ENCODE results near the gene POLE. TPM values are rescaled to one million over a fixed set of nuclear protein-coding genes. Genes with fewer than 3 reads are reported as not detected.

POLE gene
- total RNA-seq, 1 experiment from 2014 or later, result 147 TPM

DNA sequence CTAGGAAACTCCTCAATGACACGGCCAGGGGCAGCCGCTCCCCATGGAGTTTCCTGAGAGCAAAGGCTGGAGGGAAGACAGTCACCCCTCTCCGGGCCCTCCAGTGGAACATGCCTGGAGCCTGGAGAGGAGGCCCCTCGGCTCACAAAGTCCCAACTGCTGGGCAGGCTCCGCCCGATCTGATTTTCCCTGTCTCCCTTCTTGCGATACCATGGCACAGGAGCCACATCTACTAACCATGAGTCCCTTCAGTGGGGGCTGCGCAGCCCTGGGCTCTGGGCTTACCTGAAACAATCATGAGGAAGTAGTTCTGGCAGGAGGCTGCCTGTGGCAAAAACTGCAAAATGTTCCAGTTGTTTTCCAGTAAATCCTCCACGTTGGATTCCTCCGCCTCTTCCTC, 53.2 kb downstream of the POLE start:
- Mint-ChIP-seq H3K4me1 (peaks cover 0 to 6% of the 10 kb centered on the region in 2 experiments; a peak in 3 of 4 replicates), H3K4me3 (no peak overlapping the region), H3K9me3 (no peaks in the 10 kb centered on the region), H3K36me3 (ENCODE audit: insufficient read depth in 1 of 3, low read depth in 3 of 3) (peaks cover 72 to 98% (median 97%) of the 10 kb centered on the region in 3 experiments; a peak in 6 of 7 replicates), H3K27ac (no peak overlapping the region), H3K27me3 (ENCODE audit: low read depth) (no peaks in the 10 kb centered on the region)
- H2BK120ac ChIP-seq (ENCODE audit: low read depth, low read length, poor library complexity, severe bottlenecking), result no peak overlapping the region
- H3T11ph ChIP-seq (ENCODE audit: low read length), result no peak overlapping the region
- no peak for DNase-seq
- H3K4ac ChIP-seq (ENCODE audit: low read depth, low read length), result no peak overlapping the region
- no peak overlapping the region for H3K18ac ChIP-seq (ENCODE audit: insufficient read length, low read depth, low read length)
- H2BK12ac ChIP-seq (ENCODE audit: insufficient read length, low read depth, low read length), result no peak overlapping the region
- H3K23me2 ChIP-seq (ENCODE audit: insufficient read length, low read depth, low read length, poor library complexity, severe bottlenecking), result no peaks in the 10 kb centered on the region
- H3K23ac ChIP-seq (ENCODE audit: insufficient read length, low read depth, low read length), result no peak overlapping the region
- H4K91ac ChIP-seq (ENCODE audit: insufficient read length, low read depth, low read length), result no peak overlapping the region
- H3K14ac ChIP-seq (ENCODE audit: insufficient read depth, low read length), result no peak overlapping the region
- H2BK5ac ChIP-seq (ENCODE audit: insufficient read length, low read length), result no peak overlapping the region
- no peak overlapping the region for H4K5ac ChIP-seq (ENCODE audit: insufficient read length, low read depth, low read length)
- no peak overlapping the region for H2BK15ac ChIP-seq (ENCODE audit: low read depth, low read length)
- no peak overlapping the region for H2AFZ ChIP-seq (ENCODE audit: low read length)
- no peaks in the 10 kb centered on the region for H3K79me1 ChIP-seq (ENCODE audit: insufficient read depth, low read depth, low read length, poor library complexity, severe bottlenecking)
- no peaks in the 10 kb centered on the region for H3K4me1 ChIP-seq (ENCODE audit: insufficient read depth, low read length)
- H2AK5ac ChIP-seq (ENCODE audit: insufficient read length, low read length), result no peak overlapping the region
- no CpG with 5 or more reads among the region's 10 CpGs for WGBS (ENCODE audit: extremely low coverage, insufficient read length, low lambda C conversion rate)
- no peaks in the 10 kb centered on the region for H3K79me2 ChIP-seq (ENCODE audit: insufficient read depth, low read length)
- no peak overlapping the region for H3K4me2 ChIP-seq (ENCODE audit: insufficient read depth, insufficient read length, low read length)
- no peak overlapping the region for H3K27ac ChIP-seq (ENCODE audit: insufficient read length, low read depth, low read length)
- TF ChIP-seq, protein P1, sequence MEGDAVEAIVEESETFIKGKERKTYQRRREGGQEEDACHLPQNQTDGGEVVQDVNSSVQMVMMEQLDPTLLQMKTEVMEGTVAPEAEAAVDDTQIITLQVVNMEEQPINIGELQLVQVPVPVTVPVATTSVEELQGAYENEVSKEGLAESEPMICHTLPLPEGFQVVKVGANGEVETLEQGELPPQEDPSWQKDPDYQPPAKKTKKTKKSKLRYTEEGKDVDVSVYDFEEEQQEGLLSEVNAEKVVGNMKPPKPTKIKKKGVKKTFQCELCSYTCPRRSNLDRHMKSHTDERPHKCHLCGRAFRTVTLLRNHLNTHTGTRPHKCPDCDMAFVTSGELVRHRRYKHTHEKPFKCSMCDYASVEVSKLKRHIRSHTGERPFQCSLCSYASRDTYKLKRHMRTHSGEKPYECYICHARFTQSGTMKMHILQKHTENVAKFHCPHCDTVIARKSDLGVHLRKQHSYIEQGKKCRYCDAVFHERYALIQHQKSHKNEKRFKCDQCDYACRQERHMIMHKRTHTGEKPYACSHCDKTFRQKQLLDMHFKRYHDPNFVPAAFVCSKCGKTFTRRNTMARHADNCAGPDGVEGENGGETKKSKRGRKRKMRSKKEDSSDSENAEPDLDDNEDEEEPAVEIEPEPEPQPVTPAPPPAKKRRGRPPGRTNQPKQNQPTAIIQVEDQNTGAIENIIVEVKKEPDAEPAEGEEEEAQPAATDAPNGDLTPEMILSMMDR (conservative IDR thresholded peaks at IDR 0.05), result no peak
- no peaks in the 10 kb centered on the region for H4K20me1 ChIP-seq (ENCODE audit: control insufficient read depth, insufficient read depth, insufficient read length)
- H3K56ac ChIP-seq (ENCODE audit: insufficient read length, low read depth, low read length), result no peak overlapping the region
- no peaks in the 10 kb centered on the region for H3K27me3 ChIP-seq (ENCODE audit: insufficient read depth, low read length)
- H4K8ac ChIP-seq (replicated peaks; ENCODE audit: insufficient read length, low read depth, low read length), result no peak overlapping the region
- no peaks in the 10 kb centered on the region for H3K9me3 ChIP-seq (ENCODE audit: control insufficient read depth, low read depth, low read length)
- H3K9ac ChIP-seq (ENCODE audit: extremely low read depth, insufficient read length, low read length), result no peak overlapping the region
- H2BK20ac ChIP-seq (ENCODE audit: low read depth, low read length, poor library complexity, severe bottlenecking), result no peak overlapping the region

All from H9 (cell line).